ENCODE results near the gene SRPK2.

DNA sequence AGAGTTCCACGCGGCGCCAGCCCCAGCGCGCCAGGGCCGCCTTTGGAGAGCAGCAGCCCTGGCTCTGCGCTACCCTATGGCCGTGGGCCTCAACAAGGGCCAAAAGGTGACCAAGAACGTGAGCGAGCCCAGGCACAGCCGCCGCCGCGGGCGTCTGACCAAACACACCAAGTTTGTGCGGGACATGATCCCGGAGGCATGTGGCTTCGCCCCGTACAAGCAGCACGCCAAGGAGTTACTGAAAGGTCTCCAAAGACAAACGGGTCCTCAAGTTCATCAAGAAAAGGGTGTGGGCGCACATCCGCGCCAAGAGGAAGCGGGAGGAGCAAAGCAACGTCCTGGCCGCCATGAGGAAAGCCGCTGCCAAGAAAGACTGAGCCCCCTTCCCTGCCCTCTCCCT is 144.1 kb downstream of the SRPK2 start:
- TF ChIP-seq, protein P1, sequence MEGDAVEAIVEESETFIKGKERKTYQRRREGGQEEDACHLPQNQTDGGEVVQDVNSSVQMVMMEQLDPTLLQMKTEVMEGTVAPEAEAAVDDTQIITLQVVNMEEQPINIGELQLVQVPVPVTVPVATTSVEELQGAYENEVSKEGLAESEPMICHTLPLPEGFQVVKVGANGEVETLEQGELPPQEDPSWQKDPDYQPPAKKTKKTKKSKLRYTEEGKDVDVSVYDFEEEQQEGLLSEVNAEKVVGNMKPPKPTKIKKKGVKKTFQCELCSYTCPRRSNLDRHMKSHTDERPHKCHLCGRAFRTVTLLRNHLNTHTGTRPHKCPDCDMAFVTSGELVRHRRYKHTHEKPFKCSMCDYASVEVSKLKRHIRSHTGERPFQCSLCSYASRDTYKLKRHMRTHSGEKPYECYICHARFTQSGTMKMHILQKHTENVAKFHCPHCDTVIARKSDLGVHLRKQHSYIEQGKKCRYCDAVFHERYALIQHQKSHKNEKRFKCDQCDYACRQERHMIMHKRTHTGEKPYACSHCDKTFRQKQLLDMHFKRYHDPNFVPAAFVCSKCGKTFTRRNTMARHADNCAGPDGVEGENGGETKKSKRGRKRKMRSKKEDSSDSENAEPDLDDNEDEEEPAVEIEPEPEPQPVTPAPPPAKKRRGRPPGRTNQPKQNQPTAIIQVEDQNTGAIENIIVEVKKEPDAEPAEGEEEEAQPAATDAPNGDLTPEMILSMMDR (IDR thresholded peaks at IDR 0.05): no peak
- TF ChIP-seq POLR2A (IDR thresholded peaks at IDR 0.05) (no peak), POLR2AphosphoS5 (IDR thresholded peaks at IDR 0.05) (no peak)

Data from breast epithelium (tissue), 3 donors.